LNCaP clone FGC (cell line): ENCODE data around the gene CDK14.

Source experiments
- DNase-seq: peaks from one replicate; pipeline ENCODE4 v3.0.0-alpha.2; 2011; ENCODE audit warnings: low read depth
- H3K4me3 ChIP-seq: 2 replicates; pipeline ENCODE4 v1.5.1; 2011; ENCODE audit warnings: mild to moderate bottlenecking, low read depth, low read length, control low read depth
- CTCF ChIP-seq: IDR thresholded peaks from 2 replicates; pipeline ENCODE4 v1.5.1; 2012; ENCODE audit warnings: mild to moderate bottlenecking; ENCODE audit not compliant: control insufficient read depth, insufficient read depth; ENCODE audit errors: extremely low read depth

The CDK14 gene

GRCh38 chr7:90603346-90603745 is 7.2 kb downstream of the CDK14 start:
- H3K4me3 ChIP-seq = no peak overlapping the region
- DNase-seq = peak; percentile 46
- TF ChIP-seq CTCF = no peak

- DNase-seq = no peak
- TF ChIP-seq CTCF = no peak
- H3K4me3 ChIP-seq = no peak overlapping the region
These were observed 8.3 kb downstream of the CDK14 start for GRCh38 chr7:90604383-90604782.

- no peak for TF ChIP-seq CTCF
- no peak for DNase-seq
These were observed 8.9 kb downstream of the CDK14 start for GRCh38 chr7:90605055-90605454.

GRCh38 chr7:90607196-90607595 is 11.1 kb downstream of the CDK14 start:
- TF ChIP-seq CTCF = no peak
- no peak for DNase-seq
- H3K4me3 ChIP-seq = no peak overlapping the region

More at GRCh38 chr7:90605055-90605454, 8.9 kb downstream of the CDK14 start:
- H3K4me3 ChIP-seq = no peak overlapping the region

- no peak for TF ChIP-seq CTCF
- DNase-seq = no peak
- H3K4me3 ChIP-seq = no peak overlapping the region
These were observed 14.0 kb downstream of the CDK14 start for GRCh38 chr7:90610105-90610504.

GRCh38 chr7:90611115-90611514 is 15.0 kb downstream of the CDK14 start:
- no peak overlapping the region for H3K4me3 ChIP-seq
- no peak for TF ChIP-seq CTCF
- no peak for DNase-seq

- no peak for DNase-seq
- no peak overlapping the region for H3K4me3 ChIP-seq
- TF ChIP-seq CTCF = no peak
These were observed 17.0 kb downstream of the CDK14 start for GRCh38 chr7:90613088-90613498.
